Measurements from ENCODE around the gene CES5A. TPM values are rescaled to one million over a fixed set of nuclear protein-coding genes. Genes with fewer than 3 reads are reported as not detected.

The CES5A gene
- total and polyA plus RNA-seq, 2 of the 8 experiments (the other 6 are each of a cell fraction or from before 2014, with no cell fraction given), result not detected

- Histone ChIP-seq H3K27ac (ENCODE audit: low read depth, low read length) (no peak overlapping the region), H3K4me3 (ENCODE audit: extremely low read depth in 1 of 4, insufficient read depth in 2 of 4, low read depth in 3 of 4, low read length in 4 of 4) (no peak overlapping the region), H3K4me2 (ENCODE audit: insufficient read depth in 1 of 2, low read depth in 2 of 2, low read length in 2 of 2) (no peak overlapping the region), H2AFZ (ENCODE audit: low read length) (no peak overlapping the region), H3K27me3 (replicated peaks in 1 of 4; ENCODE audit: control insufficient read depth in 3 of 4, extremely low read depth in 1 of 4, insufficient read depth in 3 of 4, low read length in 3 of 4) (no peaks in the 10 kb centered on the region), H3K9ac (replicated peaks in 1 of 4; ENCODE audit: extremely low read depth in 1 of 4, low read depth in 3 of 4, low read length in 3 of 4) (no peak overlapping the region), H3K23me2 (ENCODE audit: low read depth, low read length) (no peaks in the 10 kb centered on the region), H3K18ac (ENCODE audit: extremely low read depth, low read length) (no peak overlapping the region), H2BK12ac (ENCODE audit: low read depth, low read length) (no peak overlapping the region), H2BK15ac (ENCODE audit: low read length) (no peak overlapping the region), H3K14ac (ENCODE audit: insufficient read length) (no peak overlapping the region), H4K5ac (ENCODE audit: insufficient read length, low read depth, low read length) (no peak overlapping the region), H2AK5ac (ENCODE audit: low read depth, low read length) (no peak overlapping the region), H3K79me1 (ENCODE audit: low read depth, low read length) (no peaks in the 10 kb centered on the region), H3K23ac (ENCODE audit: insufficient read length) (no peak overlapping the region), H4K20me1 (replicated peaks in 1 of 2; ENCODE audit: control insufficient read depth in 1 of 2, insufficient read depth in 2 of 2, low read length in 2 of 2) (no peaks in the 10 kb centered on the region), H3K9me3 (ENCODE audit: insufficient read depth in 2 of 2, low read depth in 1 of 2, low read length in 1 of 2) (no peaks in the 10 kb centered on the region), H2BK5ac (ENCODE audit: low read depth, low read length) (no peak overlapping the region), H4K8ac (ENCODE audit: extremely low read depth, insufficient read depth, low read length) (no peak overlapping the region), H3K56ac (replicated peaks; ENCODE audit: insufficient read length, low read depth, low read length) (no peak overlapping the region), H3K4ac (replicated peaks; ENCODE audit: insufficient read length, low read depth, low read length) (no peak overlapping the region), H2BK120ac (replicated peaks; ENCODE audit: low read depth, low read length) (no peak overlapping the region), H3K79me2 (ENCODE audit: control insufficient read depth in 1 of 2, insufficient read depth in 2 of 2, low read length in 2 of 2) (no peaks in the 10 kb centered on the region), H3K36me3 (ENCODE audit: control insufficient read depth in 2 of 4, insufficient read depth in 4 of 4, low read length in 3 of 4) (no peaks in the 10 kb centered on the region), H4K91ac (replicated peaks; ENCODE audit: insufficient read length, low read length) (no peak overlapping the region), H3K4me1 (replicated peaks in 1 of 4; ENCODE audit: control insufficient read depth in 3 of 4, insufficient read depth in 4 of 4, low read length in 3 of 4) (no peaks in the 10 kb centered on the region), H2BK20ac (ENCODE audit: low read length) (no peak overlapping the region)
- FAIRE-seq, result no peak
- ChIA-PET CTCF (ENCODE audit: partially characterized antibody) (interaction anchor here (2.5 kb wide), 1 partner anchor 406 kb away, joined by 5 read pairs; no protein-coding TSS in a partner anchor), POLR2A (ENCODE audit: partially characterized antibody) (no interaction called here)
- 98% methylated on average over 10 of the region's 10 CpGs; no CpG with 5 or more reads in 1 of the 2 experiments for WGBS, 2 experiments (ENCODE audit: extremely low coverage in 1 of 2, insufficient coverage in 1 of 2, insufficient read length in 1 of 2, insufficient replicate concordance in 2 of 2, low coverage in 1 of 2, low lambda C conversion rate in 2 of 2, missing lambda C conversion rate in 1 of 2)
- no peak for DNase-seq (ENCODE audit: low read depth in 1 of 2, low spot score in 2 of 2)
- TF ChIP-seq CHD1 (IDR thresholded peaks at IDR 0.05; ENCODE audit: low read depth, low read length) (no peak), SIX5 (IDR thresholded peaks at IDR 0.05; ENCODE audit: low read depth, low read length) (no peak), SP4 (IDR thresholded peaks at IDR 0.05; ENCODE audit: low read length) (no peak), ATF2 (IDR thresholded peaks at IDR 0.05; ENCODE audit: low read length) (no peak), FOSL1 (IDR thresholded peaks at IDR 0.05; ENCODE audit: insufficient read depth, low read depth, low read length) (no peak), ZNF274 (IDR thresholded peaks at IDR 0.05; ENCODE audit: borderline replicate concordance, extremely low read depth, low read length) (no peak), PHF8 (conservative IDR thresholded peaks at IDR 0.05; ENCODE audit: low read depth, low read length) (no peak), CTBP2 (IDR thresholded peaks at IDR 0.05; ENCODE audit: borderline replicate concordance, insufficient read depth, insufficient read length, low read length) (no peak), RAD21 (IDR thresholded peaks at IDR 0.05 in 1 of 2, conservative IDR thresholded peaks at IDR 0.05 in 1 of 2; ENCODE audit: low read depth in 2 of 2, low read length in 2 of 2) (no peak), SIN3A (conservative IDR thresholded peaks at IDR 0.05 in 1 of 2, IDR thresholded peaks at IDR 0.05 in 1 of 2; ENCODE audit: low read depth in 1 of 2, low read length in 2 of 2) (no peak), TAF1 (IDR thresholded peaks at IDR 0.05; ENCODE audit: low read depth, low read length) (no peak)
These were observed 3.6 kb downstream of the CES5A start for GRCh38 chr16:55871411-55872038.

All from H1 (cell line).